ENCODE measurements around the gene SYT8. TPM values are rescaled to one million over a fixed set of nuclear protein-coding genes. Genes with fewer than 3 reads are reported as not detected.

The SYT8 gene
- total RNA-seq, 4 donors from 2014 or later, result not detected

DNA sequence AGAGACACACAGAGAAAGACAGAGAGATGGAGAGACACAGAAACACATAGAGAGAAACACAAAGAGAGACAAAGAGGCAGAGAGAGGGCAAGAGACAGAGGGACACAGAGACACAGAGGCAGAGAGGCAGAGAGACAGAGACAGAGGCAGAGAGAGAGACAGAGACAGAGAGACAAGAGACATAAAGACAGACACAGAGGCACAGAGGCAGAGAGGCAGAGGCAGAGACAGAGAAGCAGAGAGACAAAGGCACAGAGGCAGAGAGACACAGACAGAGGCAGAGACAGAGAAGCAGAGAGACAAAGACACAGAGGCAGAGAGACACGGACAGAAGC is 10.3 kb downstream of the SYT8 start:
- no peak overlapping the region for H3K27ac ChIP-seq

DNA sequence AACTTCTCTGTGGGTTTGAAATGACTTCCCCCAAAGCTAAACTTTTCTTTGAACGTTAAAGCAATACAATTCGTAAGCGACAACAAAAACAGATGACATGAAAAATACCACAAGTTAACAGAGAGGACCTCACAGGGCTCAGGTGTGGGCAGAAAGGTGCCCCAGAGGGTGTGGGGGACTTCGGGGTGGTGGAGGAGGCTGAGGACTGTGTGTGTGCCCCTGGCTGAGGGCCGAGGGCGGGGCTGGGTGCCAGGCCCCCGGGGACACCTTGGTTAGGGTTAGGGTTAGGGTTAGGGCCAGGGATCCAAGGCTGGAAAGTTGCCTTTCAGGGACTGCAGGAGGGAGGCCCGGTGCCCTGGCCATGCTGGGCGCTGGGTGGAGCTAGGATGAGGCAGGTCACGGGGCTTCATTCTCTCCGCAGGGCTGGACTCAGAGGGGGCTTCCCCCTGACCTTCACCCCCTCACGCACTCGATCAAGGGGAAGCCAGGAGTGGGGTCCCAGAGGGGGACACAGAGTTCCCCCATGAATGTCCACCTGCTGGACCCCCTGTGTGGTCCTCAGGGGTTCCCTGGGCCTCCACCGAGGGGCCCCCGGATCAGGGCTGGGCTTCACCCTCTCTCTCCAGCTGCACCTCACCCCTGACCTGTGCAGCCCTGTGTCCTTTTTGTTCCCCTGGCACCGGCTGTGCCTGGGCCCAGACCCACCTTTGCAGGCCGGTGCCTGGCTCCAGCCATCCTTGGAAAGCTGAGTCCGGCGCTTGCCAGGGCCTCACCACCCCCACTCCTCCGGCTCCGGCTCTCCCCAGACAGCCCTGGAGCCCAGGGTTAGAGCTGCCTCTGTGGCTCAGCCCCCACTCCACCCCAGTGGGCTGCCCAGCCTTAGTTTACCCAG is 11.0 kb downstream of the SYT8 start:
- H3K36me3 ChIP-seq, result no peaks in the 10 kb centered on the region

More for the DNA sequence above, 10.3 kb downstream of the SYT8 start:
- DNase-seq, result no peak
- Histone ChIP-seq H3K9me3 (no peaks in the 10 kb centered on the region), H3K4me3 (replicated peaks in 1 of 3) (no peak overlapping the region), H3K4me1 (peaks cover 0 to 9% of the 10 kb centered on the region in 2 donors), H3K36me3 (no peaks in the 10 kb centered on the region), H3K27me3 (no peaks in the 10 kb centered on the region)
- intact Hi-C loops (cut with DNase I), result no loop called here
- 81 to 85% methylated on average over 1 of the region's 1 CpG for WGBS, 2 donors
- no peak for TF ChIP-seq POLR2A (IDR thresholded peaks at IDR 0.05)
- TF ChIP-seq, protein P1, sequence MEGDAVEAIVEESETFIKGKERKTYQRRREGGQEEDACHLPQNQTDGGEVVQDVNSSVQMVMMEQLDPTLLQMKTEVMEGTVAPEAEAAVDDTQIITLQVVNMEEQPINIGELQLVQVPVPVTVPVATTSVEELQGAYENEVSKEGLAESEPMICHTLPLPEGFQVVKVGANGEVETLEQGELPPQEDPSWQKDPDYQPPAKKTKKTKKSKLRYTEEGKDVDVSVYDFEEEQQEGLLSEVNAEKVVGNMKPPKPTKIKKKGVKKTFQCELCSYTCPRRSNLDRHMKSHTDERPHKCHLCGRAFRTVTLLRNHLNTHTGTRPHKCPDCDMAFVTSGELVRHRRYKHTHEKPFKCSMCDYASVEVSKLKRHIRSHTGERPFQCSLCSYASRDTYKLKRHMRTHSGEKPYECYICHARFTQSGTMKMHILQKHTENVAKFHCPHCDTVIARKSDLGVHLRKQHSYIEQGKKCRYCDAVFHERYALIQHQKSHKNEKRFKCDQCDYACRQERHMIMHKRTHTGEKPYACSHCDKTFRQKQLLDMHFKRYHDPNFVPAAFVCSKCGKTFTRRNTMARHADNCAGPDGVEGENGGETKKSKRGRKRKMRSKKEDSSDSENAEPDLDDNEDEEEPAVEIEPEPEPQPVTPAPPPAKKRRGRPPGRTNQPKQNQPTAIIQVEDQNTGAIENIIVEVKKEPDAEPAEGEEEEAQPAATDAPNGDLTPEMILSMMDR (IDR thresholded peaks at IDR 0.05), result no peak

DNA sequence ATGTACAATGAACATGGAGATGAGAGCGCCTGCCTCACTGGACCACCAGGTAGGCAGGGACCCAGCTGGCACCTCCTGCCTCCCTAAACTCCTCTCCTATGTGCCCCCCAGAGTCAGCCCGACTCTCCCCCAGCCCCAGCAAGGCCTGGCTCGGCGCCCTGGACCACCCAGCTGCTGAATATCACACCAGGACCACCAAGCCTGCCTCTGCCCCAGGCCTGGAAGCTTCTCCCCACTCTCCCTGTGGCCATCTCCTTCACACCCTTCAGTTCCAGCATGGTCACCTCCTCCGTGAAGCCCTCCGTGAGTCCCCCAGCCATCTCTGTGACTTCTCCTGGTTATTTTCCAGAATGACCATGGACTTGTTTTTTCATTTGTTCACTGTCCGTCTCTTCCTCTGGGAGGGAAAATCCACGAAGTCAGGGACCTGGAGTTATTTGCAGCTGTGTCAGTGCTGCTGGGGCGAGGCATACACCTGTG is 11.7 kb downstream of the SYT8 start:
- Histone ChIP-seq H3K27ac (no peak overlapping the region), H3K4me1 (peaks cover 4 to 11% of the 10 kb centered on the region in 2 donors), H3K9me3 (no peaks in the 10 kb centered on the region), H3K4me3 (replicated peaks in 1 of 3) (no peak overlapping the region), H3K36me3 (no peaks in the 10 kb centered on the region), H3K27me3 (no peaks in the 10 kb centered on the region)
- DNase-seq, result no peak
- TF ChIP-seq, protein P1 (IDR thresholded peaks at IDR 0.05), result no peak
- no peak for TF ChIP-seq POLR2A (IDR thresholded peaks at IDR 0.05)
- intact Hi-C loops (cut with DNase I), result no loop called here
- 89 to 96% methylated on average over 9 of the region's 9 CpGs for WGBS, 2 donors

More for the DNA sequence above, 11.0 kb downstream of the SYT8 start:
- Histone ChIP-seq H3K27me3 (no peaks in the 10 kb centered on the region), H3K9me3 (no peaks in the 10 kb centered on the region), H3K4me1 (peaks cover 2 to 9% of the 10 kb centered on the region in 2 donors), H3K27ac (no peak overlapping the region), H3K4me3 (replicated peaks in 1 of 3) (no peak overlapping the region)
- intact Hi-C loops (cut with DNase I), result no loop called here
- 78 to 89% methylated on average over 16 to 21 of the region's 21 CpGs for WGBS, 2 donors
- TF ChIP-seq, protein P1 (IDR thresholded peaks at IDR 0.05), result no peak
- TF ChIP-seq POLR2A (IDR thresholded peaks at IDR 0.05), result no peak
- DNase-seq, result no peak

DNA sequence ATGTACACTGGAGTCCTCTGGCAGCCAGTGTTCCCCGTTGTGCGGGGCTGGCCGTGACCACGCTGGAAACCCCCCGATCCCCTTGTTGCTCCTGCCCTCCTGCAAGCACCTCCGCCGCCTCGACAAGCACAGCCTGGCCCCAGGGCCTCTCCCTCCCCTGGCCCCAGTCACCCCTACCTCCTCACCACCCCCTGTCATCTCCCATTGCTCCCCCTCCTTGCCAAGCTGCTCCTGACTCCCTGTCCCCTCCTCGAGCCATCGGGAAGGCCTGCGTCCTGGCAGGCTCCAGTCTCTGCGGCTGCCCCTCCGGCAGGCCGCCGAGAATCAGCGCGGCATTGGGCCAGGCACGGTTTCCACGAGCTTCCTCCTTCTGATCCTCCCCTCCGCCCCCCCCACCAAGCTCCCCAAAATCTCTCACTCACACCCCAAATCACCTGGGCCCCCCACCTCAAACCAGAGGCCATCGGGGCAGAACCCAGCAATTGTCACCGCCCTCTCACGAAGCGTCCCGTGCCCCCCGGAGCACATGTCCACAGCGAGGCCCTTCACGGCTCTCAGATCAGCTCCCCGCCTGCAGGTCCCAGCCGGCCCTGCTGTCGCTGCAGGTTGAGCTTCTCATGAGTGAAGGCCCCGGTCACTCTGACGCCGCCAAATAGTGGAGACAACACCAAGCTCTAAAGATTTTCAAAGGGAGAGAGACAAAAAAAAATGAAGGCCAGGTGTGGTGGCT is 12.4 kb downstream of the SYT8 start:
- no peak for DNase-seq
- TF ChIP-seq, protein P1 (IDR thresholded peaks at IDR 0.05), result no peak
- no peak for TF ChIP-seq POLR2A (IDR thresholded peaks at IDR 0.05)
- Histone ChIP-seq H3K36me3 (no peaks in the 10 kb centered on the region), H3K4me1 (peaks cover 4 to 11% of the 10 kb centered on the region in 2 donors), H3K27ac (no peak overlapping the region), H3K27me3 (no peaks in the 10 kb centered on the region), H3K9me3 (no peaks in the 10 kb centered on the region), H3K4me3 (replicated peaks in 1 of 3) (no peak overlapping the region)
- intact Hi-C loops (cut with DNase I), result no loop called here
- 94 to 95% methylated on average over 34 of the region's 34 CpGs for whole genome bisulfite sequencing, 2 donors
